SU-DHL-6 (cell line): ENCODE measurements around the gene BGLAP.

Experiments used
- H2AFZ ChIP-seq: fragments of 200-600 bp; sonication (generic); 2 replicates; pipeline ENCODE4 v1.6.1; 2014; ENCODE audit warnings: low read depth, mild to moderate bottlenecking, moderate library complexity, mixed read lengths, antibody characterized with exemption, low read length; ENCODE audit not compliant: severe bottlenecking
- H3F3A ChIP-seq: fragments of 200-600 bp; shearing (Covaris generic); 2 replicates; pipeline ENCODE4 v1.6.0; 2016; ENCODE audit warnings: antibody characterized with exemption, mild to moderate bottlenecking; ENCODE audit not compliant: insufficient read depth
- H3K27ac ChIP-seq: fragments of 200-600 bp; sonication (generic); 2 replicates; pipeline ENCODE4 v1.5.1; 2016; ENCODE audit warnings: low read depth, mild to moderate bottlenecking, low read length, moderate library complexity, mixed read lengths
- H3K27me3 ChIP-seq: fragments of 200-600 bp; sonication (generic), shearing (Covaris generic); 2 replicates; pipeline ENCODE4 v1.6.0; 2014; ENCODE audit warnings: mild to moderate bottlenecking, low read length
- H3K36me3 ChIP-seq: fragments of 200-600 bp; sonication (generic); 2 replicates; pipeline ENCODE4 v1.6.1; 2014; ENCODE audit warnings: mild to moderate bottlenecking, low read length, mixed read lengths
- H3K4me2 ChIP-seq: fragments of 300-600, 200-600 bp; shearing (Covaris generic), sonication (generic); 2 replicates; pipeline ENCODE4 v1.6.0; 2014; ENCODE audit warnings: low read length, low read depth, mild to moderate bottlenecking; ENCODE audit not compliant: poor library complexity, severe bottlenecking
- H3K4me3 ChIP-seq: fragments of 200-600 bp; sonication (generic); 2 replicates; pipeline ENCODE4 v1.5.1; 2014; ENCODE audit warnings: antibody characterized with exemption, low read length, mild to moderate bottlenecking, mixed read lengths; ENCODE audit not compliant: insufficient read depth, poor library complexity, severe bottlenecking
- H3K79me2 ChIP-seq: fragments of 200-600 bp; sonication (generic); 2 replicates; pipeline ENCODE4 v1.6.1; 2014; ENCODE audit warnings: mild to moderate bottlenecking, low read length, moderate library complexity; ENCODE audit not compliant: insufficient read depth
- H3K9ac ChIP-seq: fragments of 200-600 bp; sonication (generic); 2 replicates; pipeline ENCODE4 v1.7.0; 2014; ENCODE audit warnings: mild to moderate bottlenecking, low read length
- H3K9me2 ChIP-seq: fragments of 200-600 bp; sonication (generic); replicated peaks from 2 replicates; pipeline ENCODE4 v1.6.1; 2014; ENCODE audit warnings: low read length; ENCODE audit not compliant: insufficient read depth
- H3K9me3 ChIP-seq: fragments of 200-600 bp; sonication (generic); 2 replicates; pipeline ENCODE4 v1.6.1; 2014; ENCODE audit warnings: low read length, mixed read lengths; ENCODE audit not compliant: insufficient read depth
- H4K20me1 ChIP-seq: fragments of 200-600 bp; sonication (generic); 2 replicates; pipeline ENCODE4 v1.6.1; 2014; ENCODE audit warnings: low read depth, mild to moderate bottlenecking, antibody characterized with exemption, low read length, moderate library complexity, mixed read lengths
- EZH2phosphoT487 ChIP-seq: fragments of 200-600 bp; sonication (generic), shearing (Covaris generic); conservative IDR thresholded peaks from 2 replicates; pipeline ENCODE4 v1.6.1; 2018; ENCODE audit warnings: mild to moderate bottlenecking, antibody characterized with exemption, low read length, moderate library complexity, mixed read lengths
- TF ChIP-seq, protein P1 (sequence below): fragments of 200-600 bp; sonication (generic); IDR thresholded peaks from one replicate; pipeline ENCODE4 v1.5.1; 2017; ENCODE audit warnings: antibody characterized with exemption, mild to moderate bottlenecking, low read length, moderate library complexity; ENCODE audit not compliant: insufficient read depth, poor library complexity, severe bottlenecking

The BGLAP gene

DNA sequence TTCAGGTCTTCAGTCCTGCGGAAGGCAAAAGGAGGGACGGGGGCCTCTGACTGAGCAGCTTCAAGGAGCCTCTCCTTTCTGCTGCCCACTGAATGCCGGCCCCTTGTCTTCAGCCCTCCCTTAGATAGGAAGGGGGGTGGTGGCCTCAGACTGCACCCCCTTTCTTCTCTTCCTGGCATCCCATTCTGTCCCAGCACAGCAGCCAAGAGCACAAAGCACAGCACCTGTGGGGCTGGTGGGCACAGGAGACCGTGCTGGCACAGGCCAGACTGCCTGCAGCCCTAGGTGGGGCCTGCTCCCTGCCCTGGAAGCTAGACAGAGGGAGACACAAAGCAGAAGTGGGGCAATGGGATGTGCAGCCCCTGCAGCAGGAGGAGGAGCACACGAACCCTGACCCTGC, 7.6 kb downstream of the BGLAP start:
- H3K4me2 ChIP-seq = no peak overlapping the region
- TF ChIP-seq, protein P1, sequence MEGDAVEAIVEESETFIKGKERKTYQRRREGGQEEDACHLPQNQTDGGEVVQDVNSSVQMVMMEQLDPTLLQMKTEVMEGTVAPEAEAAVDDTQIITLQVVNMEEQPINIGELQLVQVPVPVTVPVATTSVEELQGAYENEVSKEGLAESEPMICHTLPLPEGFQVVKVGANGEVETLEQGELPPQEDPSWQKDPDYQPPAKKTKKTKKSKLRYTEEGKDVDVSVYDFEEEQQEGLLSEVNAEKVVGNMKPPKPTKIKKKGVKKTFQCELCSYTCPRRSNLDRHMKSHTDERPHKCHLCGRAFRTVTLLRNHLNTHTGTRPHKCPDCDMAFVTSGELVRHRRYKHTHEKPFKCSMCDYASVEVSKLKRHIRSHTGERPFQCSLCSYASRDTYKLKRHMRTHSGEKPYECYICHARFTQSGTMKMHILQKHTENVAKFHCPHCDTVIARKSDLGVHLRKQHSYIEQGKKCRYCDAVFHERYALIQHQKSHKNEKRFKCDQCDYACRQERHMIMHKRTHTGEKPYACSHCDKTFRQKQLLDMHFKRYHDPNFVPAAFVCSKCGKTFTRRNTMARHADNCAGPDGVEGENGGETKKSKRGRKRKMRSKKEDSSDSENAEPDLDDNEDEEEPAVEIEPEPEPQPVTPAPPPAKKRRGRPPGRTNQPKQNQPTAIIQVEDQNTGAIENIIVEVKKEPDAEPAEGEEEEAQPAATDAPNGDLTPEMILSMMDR = no peak
- TF ChIP-seq EZH2phosphoT487 = no peak
- H3K27ac ChIP-seq = no peak overlapping the region
- no peaks in the 10 kb centered on the region for H4K20me1 ChIP-seq
- H3K4me3 ChIP-seq = no peak overlapping the region
- H3K79me2 ChIP-seq = no peaks in the 10 kb centered on the region
- H2AFZ ChIP-seq = no peak overlapping the region
- no peaks in the 10 kb centered on the region for H3F3A ChIP-seq
- no peaks in the 10 kb centered on the region for H3K9me3 ChIP-seq
- no peaks in the 10 kb centered on the region for H3K36me3 ChIP-seq
- H3K9me2 ChIP-seq = no peaks in the 10 kb centered on the region
- no peak overlapping the region for H3K9ac ChIP-seq
- H3K27me3 ChIP-seq = no peaks in the 10 kb centered on the region

DNA sequence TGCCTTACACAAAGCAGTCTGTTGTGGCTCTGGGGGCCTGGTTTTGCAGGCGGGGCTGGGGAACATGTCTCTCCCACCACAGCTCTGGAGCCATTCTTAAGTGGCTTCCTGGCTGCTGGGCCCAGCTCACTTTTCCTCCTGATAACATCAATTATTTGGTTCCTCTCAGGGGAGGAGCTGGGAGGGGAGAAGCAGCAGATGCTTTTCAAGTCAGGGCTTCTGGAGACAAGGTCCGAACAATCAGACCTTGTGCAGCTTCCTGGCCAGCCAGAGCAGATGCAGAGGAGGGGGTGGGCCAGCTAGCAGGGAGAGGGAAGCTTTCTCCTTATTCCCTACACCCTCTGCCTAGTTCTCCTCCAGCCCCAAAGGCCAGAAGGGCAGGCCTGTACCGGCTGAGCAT, 9.5 kb downstream of the BGLAP start:
- no peaks in the 10 kb centered on the region for H3F3A ChIP-seq
- no peaks in the 10 kb centered on the region for H3K36me3 ChIP-seq
- H3K4me3 ChIP-seq = no peak overlapping the region
- H2AFZ ChIP-seq = no peak overlapping the region
- H3K27ac ChIP-seq = no peak overlapping the region
- H3K9ac ChIP-seq = no peak overlapping the region
- no peak overlapping the region for H3K4me2 ChIP-seq
- no peak for TF ChIP-seq EZH2phosphoT487
- TF ChIP-seq, protein P1 = no peak
- no peaks in the 10 kb centered on the region for H3K27me3 ChIP-seq
- H4K20me1 ChIP-seq = no peaks in the 10 kb centered on the region
- no peaks in the 10 kb centered on the region for H3K79me2 ChIP-seq
- H3K9me3 ChIP-seq = no peaks in the 10 kb centered on the region
- H3K9me2 ChIP-seq = no peaks in the 10 kb centered on the region

DNA sequence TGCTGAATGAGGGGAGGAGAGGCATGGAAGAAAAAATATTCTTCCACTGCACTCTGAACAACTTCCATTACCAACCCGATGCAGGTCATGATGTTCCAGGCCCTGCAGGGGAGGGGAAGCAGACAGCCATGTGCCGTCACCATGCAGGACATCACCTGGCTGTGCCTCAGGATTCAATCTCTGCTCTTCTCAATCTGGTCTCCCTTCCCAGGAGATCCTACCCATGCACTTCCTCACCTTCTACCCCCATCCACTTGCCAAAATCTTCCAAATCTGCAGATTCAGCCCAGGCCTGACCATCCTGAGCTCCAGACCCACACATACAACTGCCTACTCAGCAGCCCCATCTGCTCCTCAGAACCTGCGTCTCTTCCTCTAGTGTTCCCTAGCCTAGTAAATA, 11.7 kb downstream of the BGLAP start:
- TF ChIP-seq, protein P1 = no peak
- TF ChIP-seq EZH2phosphoT487 = no peak
- Histone ChIP-seq H3K27me3 (no peaks in the 10 kb centered on the region), H3K27ac (no peak overlapping the region), H3K79me2 (no peaks in the 10 kb centered on the region), H3K9me3 (no peaks in the 10 kb centered on the region), H3K4me2 (no peak overlapping the region), H3K4me3 (no peak overlapping the region), H3K36me3 (no peaks in the 10 kb centered on the region), H2AFZ (no peak overlapping the region), H3K9me2 (no peaks in the 10 kb centered on the region), H3F3A (no peaks in the 10 kb centered on the region), H3K9ac (no peak overlapping the region), H4K20me1 (no peaks in the 10 kb centered on the region)
